K562 (cell line): Measurements from ENCODE around the gene TMEM208. TPM values are rescaled to one million over a fixed set of nuclear protein-coding genes. Genes with fewer than 3 reads are reported as not detected.
A peak's percentile ranks its signal among the peaks of the same experiment; 100 is the strongest.

Experiments used
- ASH1L ChIP-seq: fragments of 450-650 bp; IDR thresholded peaks from 2 replicates; pipeline ENCODE4 v1.6.1; 2018; ENCODE audit warnings: borderline replicate concordance, mild to moderate bottlenecking, low read depth; ENCODE audit not compliant: partially characterized antibody
- BHLHE40 ChIP-seq: IDR thresholded peaks from 2 replicates; pipeline ENCODE4 v1.6.1; 2011; ENCODE audit warnings: low read length, improper control_type of control experiment
- CEBPG ChIP-seq, 3 experiments: fragments of 200-800 bp in 1 of 3; sonication (Bioruptor generic) in 1 of 3; sonication (generic) in 1 of 3; formaldehyde crosslinking in 1 of 3; IDR thresholded peaks in 2 of 3; conservative IDR thresholded peaks in 1 of 3; 2 replicates each; pipeline versions ENCODE4 v1.6.1 to v1.8.0; 2016 to 2022; ENCODE audit warnings: missing compliant biosample characterization in 2 of 3, missing genetic modification characterization in 2 of 3, mild to moderate bottlenecking in 1 of 3, missing genetic modification reagents in 1 of 3
- CHD2 ChIP-seq: IDR thresholded peaks from 2 replicates; pipeline ENCODE4 v1.6.1; 2011; ENCODE audit warnings: low read depth, low read length
- ESRRA ChIP-seq: fragments of 450-650 bp; IDR thresholded peaks from 2 replicates; pipeline ENCODE4 v1.6.1; 2014; ENCODE audit warnings: low read depth, mild to moderate bottlenecking, moderate library complexity, borderline replicate concordance
- HDAC1 ChIP-seq, 2 experiments: fragments of 450-650 bp; IDR thresholded peaks; 2 replicates each; pipeline ENCODE4 v1.6.1; 2016 to 2017; ENCODE audit warnings: inconsistent platforms in 1 of 2, mild to moderate bottlenecking in 1 of 2, moderate library complexity in 1 of 2
- HNRNPLL ChIP-seq: fragments of 200-400 bp; formaldehyde crosslinking; IDR thresholded peaks from 2 replicates; pipeline ENCODE4 v1.6.1; 2017; ENCODE audit warnings: low read length, low read depth, mild to moderate bottlenecking; ENCODE audit not compliant: poor library complexity, severe bottlenecking
- KHSRP ChIP-seq: fragments of 450-650 bp; IDR thresholded peaks from 2 replicates; pipeline ENCODE4 v1.6.1; 2017
- MIER1 ChIP-seq: fragments of 450-650 bp; IDR thresholded peaks from 2 replicates; pipeline ENCODE4 v1.6.1; 2016; ENCODE audit warnings: antibody characterized with exemption, mild to moderate bottlenecking, low read depth
- POLR2G ChIP-seq: fragments of 200-400 bp; formaldehyde crosslinking; IDR thresholded peaks from 2 replicates; pipeline ENCODE4 v1.6.1; 2017; ENCODE audit warnings: low read depth, mild to moderate bottlenecking, antibody characterized with exemption, low read length, moderate library complexity
- RBFOX2 ChIP-seq: fragments of 200-400 bp; formaldehyde crosslinking; IDR thresholded peaks from 2 replicates; pipeline ENCODE4 v1.6.1; 2017; ENCODE audit warnings: low read depth, mild to moderate bottlenecking, low read length, moderate library complexity
- RNF2 ChIP-seq: sonication (generic); IDR thresholded peaks from 2 replicates; pipeline ENCODE4 v1.6.1; 2016
- RUNX1 ChIP-seq: sonication (generic); IDR thresholded peaks from 2 replicates; pipeline ENCODE4 v1.6.1; 2016; ENCODE audit warnings: antibody characterized with exemption, low read depth
- SP1 ChIP-seq: sonication (generic); formaldehyde crosslinking; IDR thresholded peaks from 2 replicates; pipeline ENCODE4 v1.8.1; 2022; ENCODE audit warnings: mild to moderate bottlenecking, missing genetic modification reagents
- ZFPM2 ChIP-seq: fragments of 250-450 bp; sonication (Bioruptor Pico); IDR thresholded peaks from 2 replicates; pipeline ENCODE4 v1.5.1; 2022; ENCODE audit warnings: mild to moderate bottlenecking
- ZFX ChIP-seq: sonication (generic); formaldehyde crosslinking; IDR thresholded peaks from 2 replicates; pipeline ENCODE4 v1.8.0; 2022; ENCODE audit warnings: mild to moderate bottlenecking, missing genetic modification reagents, moderate library complexity
- ZNF134 ChIP-seq: fragments of 250-450 bp; sonication (Bioruptor Pico); conservative IDR thresholded peaks from 2 replicates; pipeline ENCODE4 v1.4.0; 2020
- ZNF316 ChIP-seq: fragments of 450-650 bp; IDR thresholded peaks from 2 replicates; pipeline ENCODE4 v1.6.1; 2016
- polyA plus RNA-seq, 8 experiments: library from polyadenylated mRNA; depleted of rRNA in 4 of 8; stranded (reverse) in 5 of 8; unstranded in 3 of 8; fragments of >200 nt; fragmentation: Nextera tagmentation in 2 of 8; fragmentation: Illumina TruSeq in 1 of 8; extraction: Ambion mirVana in 2 of 8; extraction: Trizol in 1 of 8; gene quantifications; 2 replicates each; pipeline versions ENCODE4 v1.2.1 to v1.2.3, GENCODE V29; 2011 to 2014; ENCODE audit warnings: inconsistent platforms in 1 of 8, missing spikeins in 1 of 8
- total RNA-seq, 7 experiments: library from RNA; depleted of rRNA in 6 of 7; stranded (reverse); fragments of >200 nt in 6 of 7; fragmentation: Illumina TruSeq in 2 of 7; extraction: Trizol in 2 of 7; gene quantifications; 2 replicates each; pipeline versions ENCODE4 v1.2.1 to v1.2.3, GENCODE V29; 2011 to 2021; ENCODE audit warnings: low replicate concordance in 1 of 7
- TF ChIP-seq, protein P1 (sequence below): IDR thresholded peaks from 2 replicates; pipeline ENCODE4 v1.6.1; 2014; ENCODE audit warnings: antibody characterized with exemption
- TF ChIP-seq, protein P2 (sequence below): fragments of 450-650 bp; formaldehyde crosslinking; conservative IDR thresholded peaks from 2 replicates; pipeline ENCODE4 v1.4.0; 2022; ENCODE audit warnings: mild to moderate bottlenecking, missing genetic modification characterization
- TF ChIP-seq, protein P3 (sequence below): sonication (generic); formaldehyde crosslinking; IDR thresholded peaks from 2 replicates; pipeline ENCODE4 v1.8.0; 2022; ENCODE audit warnings: mild to moderate bottlenecking, low read depth, missing genetic modification reagents
- TF ChIP-seq, protein P4 (sequence below): fragments of 200-800 bp; sonication (Bioruptor generic); IDR thresholded peaks from 2 replicates; pipeline ENCODE4 v1.6.1; 2017; ENCODE audit warnings: missing genetic modification characterization, missing compliant biosample characterization

Gene TMEM208
- total and polyA plus RNA-seq, 9 of the 15 experiments (the other 6 are each of a cell fraction or from before 2014, with no cell fraction given), result 31.8 to 239 (median 54.3) TPM

DNA sequence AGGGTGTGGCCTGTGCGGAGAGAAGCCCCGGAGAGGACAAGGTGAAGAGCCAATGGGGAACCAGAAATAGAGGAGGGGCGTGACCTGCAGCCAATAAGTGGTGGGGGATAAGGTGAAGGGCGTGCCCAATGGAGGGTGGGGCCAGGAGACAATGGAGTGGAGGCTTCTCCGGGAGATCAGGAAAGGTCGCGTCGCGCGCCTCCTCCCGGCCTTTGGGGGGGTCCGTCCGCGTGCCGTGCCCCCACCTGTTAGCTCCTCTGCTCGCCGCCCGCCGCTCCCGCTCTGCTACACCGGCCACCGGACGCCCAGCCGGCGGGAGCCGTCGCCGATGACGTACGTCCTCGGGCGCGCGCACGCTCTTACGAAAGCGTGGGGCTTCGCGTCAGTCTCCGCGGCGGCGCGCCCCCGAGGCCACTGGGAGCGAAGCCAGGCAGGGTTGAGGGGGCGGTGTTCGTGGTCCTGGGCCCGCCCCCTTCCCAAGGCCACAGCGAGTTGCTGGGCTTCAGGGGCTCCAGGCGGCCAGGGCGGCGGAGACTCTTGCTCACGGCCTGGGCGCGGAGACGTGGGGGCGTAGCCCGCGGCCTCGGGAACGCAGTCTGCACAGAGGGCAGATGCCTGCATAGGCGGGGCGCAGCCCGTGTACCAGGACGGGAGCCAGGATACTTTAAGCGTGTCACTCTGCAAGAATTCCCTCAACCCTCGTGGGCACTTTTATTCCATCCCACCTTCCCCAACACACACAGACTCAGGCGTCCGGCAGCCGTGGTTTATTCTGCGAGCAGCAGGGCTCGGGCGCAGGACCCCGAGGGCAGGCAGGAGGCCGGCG is 43.1 kb upstream of the TMEM208 start, which contains the start of gene MATCAP1 (continued):
- TF ChIP-seq MIER1 (no peak), CHD2 (peak; percentile 79), ESRRA (0 out of 2 replicates have a peak, but pooled peaks have one; percentile 9), HDAC1 (IDR thresholded peaks at IDR 0.05) (peak in 1 of 2 experiments; percentile 67; a peak in 1 of 4 replicates), ZNF134 (CRISPR knock-in tag) (no peak), ZFPM2 (CRISPR knock-in tag) (no peak), HNRNPLL (peak; percentile 44), POLR2G (peak; percentile 78), RNF2 (0 out of 2 replicates have a peak, but pooled peaks have one; percentile 29), ZNF316 (no peak), ASH1L (peak; percentile 96), RBFOX2 (peak; percentile 74), CEBPG (CRISPR knock-in tag; IDR thresholded peaks at IDR 0.05) (peak; percentile 87), CEBPG (tag; conservative IDR thresholded peaks at IDR 0.05 in 1 of 2, IDR thresholded peaks at IDR 0.05 in 1 of 2) (peak; percentile 52 to 88; a peak in 3 of 4 replicates), RUNX1 (no peak), ZFX (CRISPR knock-in tag) (peak; percentile 35; the same call in 1 of the 2 replicates), KHSRP (no peak; the same call in 1 of the 2 replicates), BHLHE40 (peak; percentile 5; the same call in 1 of the 2 replicates), SP1 (CRISPR knock-in tag) (peak; percentile 94)
- TF ChIP-seq, protein P1, sequence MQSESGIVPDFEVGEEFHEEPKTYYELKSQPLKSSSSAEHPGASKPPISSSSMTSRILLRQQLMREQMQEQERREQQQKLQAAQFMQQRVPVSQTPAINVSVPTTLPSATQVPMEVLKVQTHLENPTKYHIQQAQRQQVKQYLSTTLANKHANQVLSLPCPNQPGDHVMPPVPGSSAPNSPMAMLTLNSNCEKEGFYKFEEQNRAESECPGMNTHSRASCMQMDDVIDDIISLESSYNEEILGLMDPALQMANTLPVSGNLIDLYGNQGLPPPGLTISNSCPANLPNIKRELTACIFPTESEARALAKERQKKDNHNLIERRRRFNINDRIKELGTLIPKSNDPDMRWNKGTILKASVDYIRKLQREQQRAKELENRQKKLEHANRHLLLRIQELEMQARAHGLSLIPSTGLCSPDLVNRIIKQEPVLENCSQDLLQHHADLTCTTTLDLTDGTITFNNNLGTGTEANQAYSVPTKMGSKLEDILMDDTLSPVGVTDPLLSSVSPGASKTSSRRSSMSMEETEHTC, result 0 out of 2 replicates have a peak, but pooled peaks have one; percentile 25
- TF ChIP-seq, protein P2, sequence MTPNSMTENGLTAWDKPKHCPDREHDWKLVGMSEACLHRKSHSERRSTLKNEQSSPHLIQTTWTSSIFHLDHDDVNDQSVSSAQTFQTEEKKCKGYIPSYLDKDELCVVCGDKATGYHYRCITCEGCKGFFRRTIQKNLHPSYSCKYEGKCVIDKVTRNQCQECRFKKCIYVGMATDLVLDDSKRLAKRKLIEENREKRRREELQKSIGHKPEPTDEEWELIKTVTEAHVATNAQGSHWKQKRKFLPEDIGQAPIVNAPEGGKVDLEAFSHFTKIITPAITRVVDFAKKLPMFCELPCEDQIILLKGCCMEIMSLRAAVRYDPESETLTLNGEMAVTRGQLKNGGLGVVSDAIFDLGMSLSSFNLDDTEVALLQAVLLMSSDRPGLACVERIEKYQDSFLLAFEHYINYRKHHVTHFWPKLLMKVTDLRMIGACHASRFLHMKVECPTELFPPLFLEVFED (CRISPR knock-in tag), result 0 out of 2 replicates have a peak, but pooled peaks have one; percentile 40
- TF ChIP-seq, protein P3, sequence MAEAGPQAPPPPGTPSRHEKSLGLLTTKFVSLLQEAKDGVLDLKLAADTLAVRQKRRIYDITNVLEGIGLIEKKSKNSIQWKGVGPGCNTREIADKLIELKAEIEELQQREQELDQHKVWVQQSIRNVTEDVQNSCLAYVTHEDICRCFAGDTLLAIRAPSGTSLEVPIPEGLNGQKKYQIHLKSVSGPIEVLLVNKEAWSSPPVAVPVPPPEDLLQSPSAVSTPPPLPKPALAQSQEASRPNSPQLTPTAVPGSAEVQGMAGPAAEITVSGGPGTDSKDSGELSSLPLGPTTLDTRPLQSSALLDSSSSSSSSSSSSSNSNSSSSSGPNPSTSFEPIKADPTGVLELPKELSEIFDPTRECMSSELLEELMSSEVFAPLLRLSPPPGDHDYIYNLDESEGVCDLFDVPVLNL (CRISPR knock-in tag), result 0 out of 2 replicates have a peak, but pooled peaks have one; percentile 44
- TF ChIP-seq, protein P4, sequence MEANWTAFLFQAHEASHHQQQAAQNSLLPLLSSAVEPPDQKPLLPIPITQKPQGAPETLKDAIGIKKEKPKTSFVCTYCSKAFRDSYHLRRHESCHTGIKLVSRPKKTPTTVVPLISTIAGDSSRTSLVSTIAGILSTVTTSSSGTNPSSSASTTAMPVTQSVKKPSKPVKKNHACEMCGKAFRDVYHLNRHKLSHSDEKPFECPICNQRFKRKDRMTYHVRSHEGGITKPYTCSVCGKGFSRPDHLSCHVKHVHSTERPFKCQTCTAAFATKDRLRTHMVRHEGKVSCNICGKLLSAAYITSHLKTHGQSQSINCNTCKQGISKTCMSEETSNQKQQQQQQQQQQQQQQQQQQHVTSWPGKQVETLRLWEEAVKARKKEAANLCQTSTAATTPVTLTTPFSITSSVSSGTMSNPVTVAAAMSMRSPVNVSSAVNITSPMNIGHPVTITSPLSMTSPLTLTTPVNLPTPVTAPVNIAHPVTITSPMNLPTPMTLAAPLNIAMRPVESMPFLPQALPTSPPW (CRISPR knock-in tag), result peak; percentile 87
